ENCODE measurements around the gene ZGRF1. TPM values are rescaled to one million over a fixed set of nuclear protein-coding genes. Genes with fewer than 3 reads are reported as not detected.
A peak's percentile ranks its signal among the peaks of the same experiment; 100 is the strongest.
"Not testable (repeated sequence)": the region's sequence is repeated elsewhere in the genome, so short reads cannot be mapped to it uniquely, and the experiment has no call there.

Gene ZGRF1
- total and polyA plus RNA-seq, 9 donors = 1.5 to 6.1 (median 4.5) TPM

GRCh38 chr4:112502871-112503270 is 133.8 kb downstream of the ZGRF1 start:
- H3K4me1 ChIP-seq (ENCODE audit: insufficient read depth) = no peaks in the 10 kb centered on the region
- no peaks in the 10 kb centered on the region for H3K36me3 ChIP-seq
- intact Hi-C loops (cut with DNase I) = no loop called here
- TF ChIP-seq POLR2A (IDR thresholded peaks at IDR 0.05) = no peak
- no peak for TF ChIP-seq CTCF (IDR thresholded peaks at IDR 0.05)
- TF ChIP-seq EP300 (IDR thresholded peaks at IDR 0.05) = no peak
- 65 to 68% (median 65%) methylated on average over 5 of the region's 5 CpGs for WGBS, 3 donors
- H3K9me3 ChIP-seq = no peaks in the 10 kb centered on the region
- no peak for DNase-seq
- H3K27ac ChIP-seq = no peak overlapping the region
- no peak overlapping the region for H3K4me3 ChIP-seq
- no peaks in the 10 kb centered on the region for H3K27me3 ChIP-seq

GRCh38 chr4:112492321-112492720 is 144.4 kb downstream of the ZGRF1 start:
- Histone ChIP-seq H3K4me1 (ENCODE audit: insufficient read depth) (no peaks in the 10 kb centered on the region), H3K27me3 (no peaks in the 10 kb centered on the region), H3K27ac (no peak overlapping the region), H3K9me3 (no peaks in the 10 kb centered on the region), H3K4me3 (no peak overlapping the region), H3K36me3 (no peaks in the 10 kb centered on the region)
- intact Hi-C loops (cut with DNase I) = no loop called here
- no peak for TF ChIP-seq EP300 (IDR thresholded peaks at IDR 0.05)
- TF ChIP-seq CTCF (IDR thresholded peaks at IDR 0.05) = no peak
- no peak for TF ChIP-seq POLR2A (IDR thresholded peaks at IDR 0.05)
- WGBS, 3 donors = 85 to 86% (median 85%) methylated on average over 7 of the region's 7 CpGs
- DNase-seq = no peak

- H3K27me3 ChIP-seq; H3K4me3 ChIP-seq; H3K4me1 ChIP-seq (ENCODE audit: insufficient read depth); H3K36me3 ChIP-seq; DNase-seq; intact Hi-C loops (cut with DNase I); H3K27ac ChIP-seq; H3K9me3 ChIP-seq: not testable (repeated sequence)
- 86 to 90% (median 86%) methylated on average over 3 of the region's 3 CpGs for WGBS, 3 donors
These were observed 145.9 kb downstream of the ZGRF1 start for GRCh38 chr4:112490808-112491207.

MicroRNA genes within 50 kb of the gene (microRNA counts, 767-probe panel; counts per million panel counts)
- microRNA hsa-miR-302a-3p (530 counts per million, percentile 78 among the panel's probes with 10 or more counts), microRNA hsa-miR-302b-3p (1,634 counts per million, percentile 80 among the panel's probes with 10 or more counts), microRNA hsa-miR-302c-3p (530 counts per million, percentile 78 among the panel's probes with 10 or more counts), microRNA hsa-miR-302d-3p (4,162 counts per million, percentile 90 among the panel's probes with 10 or more counts), microRNA hsa-miR-367-3p (530 counts per million, percentile 78 among the panel's probes with 10 or more counts)

Small RNA genes within 50 kb of the gene (microRNA-seq; reads per million reads assigned to microRNA genes)
- 1.1 to 413 (median 1.8) reads per million in 3 donors for gene MIR302A
- 1.4 to 379 (median 1.6) reads per million in 3 donors for gene MIR302B
- 0 to 80.4 (median 0.36) reads per million in 3 donors for gene MIR302C
- 0.79 to 205 (median 1.2) reads per million in 3 donors for gene MIR302D
- gene MIR367 = 0 to 0.75 (median 0) reads per million in 3 donors

Small RNA genes within 50 kb of the gene (small RNA-seq; reads per million reads assigned to genes)
- not detected for gene MIR302A
- gene MIR302C = not detected
- gene MIR302D = not detected
- not detected for gene MIR367

Other genes with a start within 250 kb of the ZGRF1 start
- not detected for gene NEUROG2, start 120.7 kb downstream of the ZGRF1 start, total RNA-seq
- not detected for gene NEUROG2, start 120.7 kb downstream of the ZGRF1 start, polyA plus RNA-seq
- 10 to 100 TPM; 25.0 to 47.1 (median 36.3) TPM for gene LARP7, start 234 bp upstream of the ZGRF1 start, total RNA-seq
- 10 to 100 TPM; 39.4 to 42.3 TPM for gene LARP7, start 234 bp upstream of the ZGRF1 start, polyA plus RNA-seq